K562 (cell line): Measurements from ENCODE around the gene CRPPA. TPM values are rescaled to one million over a fixed set of nuclear protein-coding genes. Genes with fewer than 3 reads are reported as not detected.
A peak's percentile ranks its signal among the peaks of the same experiment; 100 is the strongest.

Experiments
- ATAC-seq: fragments of 200-7000 bp; cut with Tn5 transposase; 3 replicates; pipeline ENCODE4 v1.9.1; 2020; ENCODE audit warnings: moderate library complexity
- BruUV-seq: library from RNA; stranded (reverse); fragments of 400-500 nt; replicated peaks from 2 replicates; lab custom pipeline; 2021; lab: Mats Ljungman, UMichigan
- CTCF ChIA-PET: fragments of 300-600 bp; formaldehyde crosslinking; extraction: SDS; loops from one replicate; lab custom pipeline; 2021; ENCODE audit warnings: low intra/inter-chr PET ratio; lab: Yijun Ruan, JAX
- POLR2A ChIA-PET: fragments of 300-600, 350-650 bp; sonication (Branson Sonifier 250); formaldehyde crosslinking; extraction: SDS; loops from one replicate; lab custom pipeline; 2021; ENCODE audit warnings: antibody characterized with exemption, inconsistent platforms; lab: Yijun Ruan, JAX
- DNase-seq, 4 experiments: peaks; one replicate each; pipeline versions ENCODE4 v3.0.0 to v3.0.0-alpha.2; 2011 to 2018; ENCODE audit warnings: low spot score in 3 of 4, mixed read lengths in 3 of 4; ENCODE audit errors: extremely low read depth in 1 of 4
- FAIRE-seq: peaks from 2 replicates; lab custom pipeline; 2011; peaks lifted over from hg19 to GRCh38; lab: Jason Lieb, UNC
- H2AFZ ChIP-seq: 2 replicates; pipeline ENCODE4 v1.6.0; 2011; ENCODE audit warnings: low read depth, low read length, control low read depth, inconsistent platforms
- H3K27ac ChIP-seq: fragments of 200-600 bp; 3 replicates; pipeline ENCODE4 v1.8.0; 2011; ENCODE audit warnings: low read depth, mild to moderate bottlenecking, control low read depth, inconsistent platforms, low read length, moderate library complexity, mixed read lengths; ENCODE audit errors: extremely low read depth
- H3K27me3 ChIP-seq, 2 experiments: fragments of 300-600 bp in 1 of 2; 2 replicates in 1 of 2; 3 replicates in 1 of 2; pipeline versions ENCODE4 v1.6.0 to v1.8.0; 2011; ENCODE audit warnings: inconsistent platforms in 2 of 2, low read length in 2 of 2, mild to moderate bottlenecking in 1 of 2, mixed read lengths in 1 of 2, moderate library complexity in 1 of 2; ENCODE audit not compliant: control insufficient read depth in 2 of 2, insufficient read depth in 2 of 2
- H3K36me3 ChIP-seq: fragments of 300-600 bp; 3 replicates; pipeline ENCODE4 v1.8.0; 2011; ENCODE audit warnings: mild to moderate bottlenecking, low read length, inconsistent platforms; ENCODE audit not compliant: control insufficient read depth, insufficient read depth
- H3K4me1 ChIP-seq, 2 experiments: fragments of 200-600 bp in 1 of 2; replicated peaks in 1 of 2; 2 replicates in 1 of 2; 3 replicates in 1 of 2; pipeline versions ENCODE4 v1.5.1 to v1.8.0; 2011; ENCODE audit warnings: inconsistent platforms in 2 of 2, low read length in 2 of 2, mild to moderate bottlenecking in 1 of 2, mixed read lengths in 1 of 2, moderate library complexity in 1 of 2; ENCODE audit not compliant: control insufficient read depth in 2 of 2, insufficient read depth in 2 of 2
- H3K4me2 ChIP-seq: 2 replicates; pipeline ENCODE4 v1.6.1; 2011; ENCODE audit warnings: low read length, control low read depth, inconsistent platforms, mixed read lengths; ENCODE audit not compliant: insufficient read depth
- H3K4me3 ChIP-seq: fragments of 200-600 bp; sonication (generic), shearing (Covaris generic); 2 replicates; pipeline ENCODE4 v1.5.1; 2016; ENCODE audit warnings: control low read depth, inconsistent platforms
- H3K79me2 ChIP-seq: fragments of 200-600 bp; 3 replicates; pipeline ENCODE4 v1.8.0; 2011; ENCODE audit warnings: low read length, inconsistent platforms; ENCODE audit not compliant: control insufficient read depth, insufficient read depth
- H3K9ac ChIP-seq, 2 experiments: 2 replicates each; pipeline versions ENCODE4 v1.6.0 to v1.6.1; 2011; ENCODE audit warnings: low read depth in 2 of 2, low read length in 2 of 2, control low read depth in 1 of 2, inconsistent platforms in 1 of 2, mild to moderate bottlenecking in 1 of 2, mixed read lengths in 1 of 2; ENCODE audit not compliant: insufficient read depth in 1 of 2
- H3K9me1 ChIP-seq: one replicate; pipeline ENCODE4 v1.6.0; 2011; ENCODE audit warnings: inconsistent platforms, mild to moderate bottlenecking, low read length, moderate library complexity; ENCODE audit not compliant: control insufficient read depth, insufficient read depth
- H3K9me3 ChIP-seq: replicated peaks from 2 replicates; pipeline ENCODE4 v1.5.1; 2011; ENCODE audit warnings: low read depth, low read length, inconsistent platforms; ENCODE audit not compliant: control insufficient read depth, insufficient read depth
- H4K20me1 ChIP-seq: replicated peaks from 2 replicates; pipeline ENCODE4 v1.6.1; 2011; ENCODE audit warnings: low read length, inconsistent platforms, mixed read lengths; ENCODE audit not compliant: control insufficient read depth, insufficient read depth
- BRF1 ChIP-seq: IDR thresholded peaks from 3 replicates; pipeline ENCODE4 v1.6.1; 2011; ENCODE audit warnings: borderline replicate concordance, mild to moderate bottlenecking; ENCODE audit not compliant: insufficient read length; ENCODE audit errors: extremely low read depth
- DPF2 ChIP-seq: fragments of 450-650 bp; IDR thresholded peaks from 2 replicates; pipeline ENCODE4 v1.6.1; 2016
- ELK3 ChIP-seq: fragments of 450-650 bp; formaldehyde crosslinking; IDR thresholded peaks from 2 replicates; pipeline ENCODE4 v1.4.0; 2020; ENCODE audit warnings: mild to moderate bottlenecking
- MIER1 ChIP-seq: fragments of 450-650 bp; IDR thresholded peaks from 2 replicates; pipeline ENCODE4 v1.6.1; 2016; ENCODE audit warnings: antibody characterized with exemption, mild to moderate bottlenecking, low read depth
- MTA2 ChIP-seq: fragments of 450-650 bp; IDR thresholded peaks from 2 replicates; pipeline ENCODE4 v1.6.1; 2016; ENCODE audit warnings: low read depth
- NFIX ChIP-seq: fragments of 250-450 bp; sonication (Bioruptor Pico); IDR thresholded peaks from 2 replicates; pipeline ENCODE4 v1.4.0; 2020; ENCODE audit warnings: low read depth, mild to moderate bottlenecking, moderate library complexity
- NFXL1 ChIP-seq: fragments of 450-650 bp; formaldehyde crosslinking; IDR thresholded peaks from 2 replicates; pipeline ENCODE4 v1.4.0; 2021; ENCODE audit warnings: mild to moderate bottlenecking
- PYGO2 ChIP-seq: fragments of 450-650 bp; IDR thresholded peaks from 2 replicates; pipeline ENCODE4 v1.6.1; 2016; ENCODE audit warnings: mild to moderate bottlenecking, missing genetic modification characterization, moderate library complexity, missing compliant biosample characterization
- REST ChIP-seq, 2 experiments: fragments of 450-650 bp; formaldehyde crosslinking in 1 of 2; IDR thresholded peaks; 2 replicates each; pipeline versions ENCODE4 v1.4.0 to v1.6.1; 2014 to 2020; ENCODE audit warnings: mild to moderate bottlenecking in 2 of 2, borderline replicate concordance in 1 of 2, low read depth in 1 of 2
- SMAD4 ChIP-seq: fragments of 250-450 bp; sonication (Bioruptor Pico); conservative IDR thresholded peaks from 2 replicates; pipeline ENCODE4 v1.8.0; 2021; ENCODE audit warnings: inconsistent platforms, mild to moderate bottlenecking, moderate library complexity
- XRCC4 ChIP-seq: IDR thresholded peaks from one replicate; pipeline ENCODE4 v1.6.1; 2011; ENCODE audit not compliant: insufficient read depth, insufficient read length; ENCODE audit errors: extremely low read depth
- ZFP1 ChIP-seq: fragments of 450-650 bp; formaldehyde crosslinking; IDR thresholded peaks from 2 replicates; pipeline ENCODE4 v1.4.0; 2020; ENCODE audit warnings: mild to moderate bottlenecking, mixed read lengths
- ZNF217 ChIP-seq: sonication (generic); formaldehyde crosslinking; IDR thresholded peaks from 2 replicates; pipeline ENCODE4 v1.8.0; 2022; ENCODE audit warnings: mild to moderate bottlenecking, missing genetic modification reagents
- WGBS: fragments of 100-300 bp; shearing (Covaris generic); methylation state at CpG from one replicate; pipeline ENCODE4 v1.1.6; 2016; ENCODE audit warnings: low coverage, mixed read lengths; ENCODE audit not compliant: insufficient coverage; ENCODE audit errors: missing lambda C conversion rate; 5-methylcytosine and 5-hydroxymethylcytosine counted together
- in situ Hi-C: fragments of 300-500 bp; cut with MboI; formaldehyde crosslinking; loops from 4 replicates; pipeline ENCODE4 v1.15.0; 2018; ENCODE audit warnings: inconsistent platforms, mixed read lengths
- intact Hi-C: fragments of 100-400 bp; cut with micrococcal nuclease; formaldehyde crosslinking; loops from 2 replicates; pipeline ENCODE4 v1.14.2; 2022
- polyA plus RNA-seq, 8 experiments: library from polyadenylated mRNA; depleted of rRNA in 4 of 8; stranded (reverse) in 5 of 8; unstranded in 3 of 8; fragments of >200 nt; fragmentation: Nextera tagmentation in 2 of 8; fragmentation: Illumina TruSeq in 1 of 8; extraction: Ambion mirVana in 2 of 8; extraction: Trizol in 1 of 8; gene quantifications; 2 replicates each; pipeline versions ENCODE4 v1.2.1 to v1.2.3, GENCODE V29; 2011 to 2014; ENCODE audit warnings: inconsistent platforms in 1 of 8, missing spikeins in 1 of 8
- total RNA-seq, 7 experiments: library from RNA; depleted of rRNA in 6 of 7; stranded (reverse); fragments of >200 nt in 6 of 7; fragmentation: Illumina TruSeq in 2 of 7; extraction: Trizol in 2 of 7; gene quantifications; 2 replicates each; pipeline versions ENCODE4 v1.2.1 to v1.2.3, GENCODE V29; 2011 to 2021; ENCODE audit warnings: low replicate concordance in 1 of 7

Gene CRPPA
- total and polyA plus RNA-seq, 9 of the 15 experiments (the other 6 are each of a cell fraction or from before 2014, with no cell fraction given), result 3.9 to 14.4 (median 7.8) TPM

GRCh38 chr7:16420649-16421332 lies 547 bp downstream of the CRPPA start:
- Histone ChIP-seq H3K4me2 (peak overlapping the region; percentile 95), H3K9me1 (no peaks in the 10 kb centered on the region), H3K27me3 (no peaks in the 10 kb centered on the region), H3K79me2 (peaks cover 63% of the 10 kb centered on the region), H3K9ac (peak overlapping the region; percentile 89 to 95), H2AFZ (peak overlapping the region; percentile 97), H3K36me3 (no peaks in the 10 kb centered on the region; the same call in 2 of the 3 replicates), H3K27ac (peak overlapping the region; percentile 97), H4K20me1 (no peaks in the 10 kb centered on the region), H3K9me3 (no peaks in the 10 kb centered on the region; the same call in 1 of the 2 replicates), H3K4me3 (peak overlapping the region; percentile 66), H3K4me1 (peaks cover 23 to 46% of the 10 kb centered on the region in 2 experiments)
- DNase-seq, result peak; percentile 85 to 97 (median 90)
- peak; percentile 95 for FAIRE-seq
- CTCF ChIA-PET, result interaction anchor here (0.7 kb wide), 1 partner anchor 145 kb away, joined by 3 read pairs; no protein-coding TSS in a partner anchor
- WGBS, result 1% methylated on average over 45 of the region's 56 CpGs
- BruUV-seq, result TSS peak; percentile 78
- ATAC-seq, result peak; percentile 87
- intact Hi-C loops, result loop anchor here (1.0 to 10.0 kb wide), 3 partner anchors 152 to 334 kb away; partner anchors contain the start of genes ANKMY2, BZW2 and TSPAN13
- POLR2A ChIA-PET, result interaction anchor here (0.6 to 3.3 kb wide), 18 partner anchors 10 to 334 kb away, joined by 3 to 24 read pairs (median 4); partner anchors contain the start of genes ANKMY2 and BZW2
- in situ Hi-C loops, result no loop called here
- TF ChIP-seq NFIX (no peak), XRCC4 (no peak), BRF1 (no peak), ZNF217 (no peak), PYGO2 (tag) (no peak), SMAD4 (CRISPR knock-in tag) (peak; percentile 34; the same call in 1 of the 2 replicates), MTA2 (no peak; the same call in 1 of the 2 replicates), DPF2 (peak; percentile 49; the same call in 1 of the 2 replicates), ZFP1 (CRISPR knock-in tag) (no peak), ELK3 (CRISPR knock-in tag) (no peak), MIER1 (no peak), REST (IDR thresholded peaks at IDR 0.05; ENCODE audit: borderline replicate concordance) (no peak), REST (CRISPR knock-in tag; IDR thresholded peaks at IDR 0.05; ENCODE audit: low read depth) (peak; percentile 56; the same call in 1 of the 2 replicates), NFXL1 (no peak)
